Activated CD4-positive, CD25-positive, alpha-beta regulatory T cell treated with anti-CD3 and anti-CD28 coated beads, Interleukin-2, amount 50 U/mL, for 16 hours (primary cell): Measurements from ENCODE around the gene OR2AG2.
"Not testable (repeated sequence)": the region's sequence is repeated elsewhere in the genome, so short reads cannot be mapped to it uniquely, and the experiment has no call there.

Experiments
- DNase-seq: peaks from one replicate; pipeline ENCODE4 v3.0.0-alpha.2; 2020; ENCODE audit warnings: low read depth, low spot score

Gene OR2AG2, protein sequence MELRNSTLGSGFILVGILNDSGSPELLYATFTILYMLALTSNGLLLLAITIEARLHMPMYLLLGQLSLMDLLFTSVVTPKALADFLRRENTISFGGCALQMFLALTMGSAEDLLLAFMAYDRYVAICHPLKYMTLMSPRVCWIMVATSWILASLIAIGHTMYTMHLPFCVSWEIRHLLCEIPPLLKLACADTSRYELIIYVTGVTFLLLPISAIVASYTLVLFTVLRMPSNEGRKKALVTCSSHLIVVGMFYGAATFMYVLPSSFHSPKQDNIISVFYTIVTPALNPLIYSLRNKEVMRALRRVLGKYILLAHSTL

DNA sequence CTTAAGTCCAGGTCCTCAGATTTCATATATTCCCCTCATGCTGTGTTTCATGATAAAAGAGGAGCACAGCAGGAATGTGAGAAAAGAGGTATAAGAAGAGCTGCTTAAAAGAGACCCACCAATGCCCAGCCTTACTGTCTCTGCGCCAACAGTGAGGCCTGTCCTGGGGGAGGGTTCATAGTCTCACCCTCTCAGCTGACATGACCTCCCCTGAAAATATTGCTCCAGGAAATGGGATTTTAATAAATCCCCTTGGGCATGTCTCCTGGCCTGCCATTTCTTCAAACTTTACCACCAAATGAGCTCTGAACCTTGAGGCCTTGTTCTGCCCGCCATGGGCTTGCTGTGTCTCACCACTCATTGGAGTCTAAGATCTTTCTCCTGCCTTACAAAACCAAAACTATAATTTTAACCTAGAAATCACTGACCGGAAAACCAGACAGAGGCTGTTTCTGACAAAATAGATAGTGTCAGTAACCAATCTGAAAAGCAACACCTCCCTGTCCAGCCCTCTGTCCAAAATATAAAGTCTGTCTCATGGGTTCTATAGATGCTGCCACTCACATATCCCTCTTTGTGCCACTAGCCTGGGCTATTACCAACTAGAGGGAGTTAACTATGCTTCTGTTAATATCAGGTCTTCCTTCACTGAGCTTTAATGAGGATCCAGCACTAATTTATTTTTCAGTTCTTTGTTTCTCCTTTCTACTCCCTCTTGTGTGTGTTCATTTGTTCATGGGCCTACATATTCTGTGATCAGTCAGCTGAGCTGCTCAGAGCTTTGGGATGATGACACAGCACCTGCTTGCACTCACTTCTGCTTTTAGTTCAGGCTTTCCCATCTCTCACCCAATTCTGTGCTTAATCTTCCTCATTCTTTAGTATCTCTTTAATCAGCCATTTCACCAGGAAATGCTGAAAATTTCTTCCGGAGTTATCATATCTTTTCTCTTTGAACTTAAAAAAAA lies at the start of gene OR2AG2:
Gene OR2AG2, minus strand, starts transcription at position 51 of the 968 bp plus-strand sequence. CDS start 3,019 bp downstream, outside the sequence.
- DNase-seq: no peak

DNA sequence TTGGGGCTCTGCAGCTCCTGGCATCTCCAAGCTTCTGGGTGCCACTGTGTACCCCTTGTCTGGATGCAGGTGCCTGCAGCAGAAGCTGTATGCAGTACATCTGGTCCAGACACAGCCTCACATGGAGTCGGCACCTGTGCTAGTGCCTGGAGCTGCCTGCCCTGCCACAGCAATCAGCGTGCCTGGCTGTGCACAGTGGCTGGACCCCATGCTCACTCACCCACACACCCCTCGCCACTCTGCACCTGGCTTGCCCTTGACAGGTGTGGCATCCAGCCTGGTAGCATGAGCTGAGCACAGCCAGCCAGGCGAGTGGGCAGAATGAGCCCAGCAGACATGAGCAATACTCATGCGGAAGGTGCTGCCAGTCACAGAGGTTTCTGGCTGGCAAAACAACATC lies 47.2 kb upstream of the OR2AG2 start:
- DNase-seq: no peak

DNA sequence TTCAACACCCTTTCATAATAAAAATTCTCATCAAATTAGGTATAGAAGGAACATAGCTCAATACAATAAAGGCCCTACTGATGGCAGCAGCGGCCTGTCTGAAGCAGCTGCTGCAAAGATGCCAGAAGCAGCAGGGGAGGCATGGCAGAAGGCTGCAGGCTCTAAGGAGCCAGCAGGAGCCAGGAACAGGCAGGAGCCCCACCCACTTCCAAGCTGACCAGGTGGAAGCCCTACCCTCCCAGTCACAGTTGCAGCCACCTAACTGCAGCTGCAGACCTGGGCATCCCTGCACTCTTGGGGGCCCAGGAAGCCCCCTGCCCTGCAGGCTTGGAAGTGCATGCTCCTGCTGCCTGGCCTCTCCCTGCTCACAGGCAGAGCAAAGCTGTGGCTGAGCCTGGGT lies 45.9 kb upstream of the OR2AG2 start:
- DNase-seq: no peak

DNA sequence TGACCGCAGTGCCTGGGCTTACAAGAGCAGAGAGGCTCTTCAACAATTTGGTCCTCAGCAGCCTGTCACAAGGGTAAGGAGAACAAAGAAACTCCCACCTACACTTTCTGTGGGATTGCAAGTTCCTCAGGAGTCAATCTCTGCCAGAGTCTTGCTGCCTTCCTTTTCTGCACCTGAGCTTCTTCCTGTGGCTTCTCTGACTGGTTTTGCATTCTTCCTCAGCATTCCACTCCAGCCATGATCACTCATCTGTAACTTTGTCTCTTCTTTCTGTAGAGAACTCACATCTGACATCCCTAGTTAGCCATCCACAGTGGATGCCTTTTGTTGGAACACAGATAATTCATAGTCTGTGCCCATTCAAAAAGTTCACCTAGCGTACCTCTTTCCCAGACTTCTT lies 41.9 kb upstream of the OR2AG2 start:
- no peak for DNase-seq

DNA sequence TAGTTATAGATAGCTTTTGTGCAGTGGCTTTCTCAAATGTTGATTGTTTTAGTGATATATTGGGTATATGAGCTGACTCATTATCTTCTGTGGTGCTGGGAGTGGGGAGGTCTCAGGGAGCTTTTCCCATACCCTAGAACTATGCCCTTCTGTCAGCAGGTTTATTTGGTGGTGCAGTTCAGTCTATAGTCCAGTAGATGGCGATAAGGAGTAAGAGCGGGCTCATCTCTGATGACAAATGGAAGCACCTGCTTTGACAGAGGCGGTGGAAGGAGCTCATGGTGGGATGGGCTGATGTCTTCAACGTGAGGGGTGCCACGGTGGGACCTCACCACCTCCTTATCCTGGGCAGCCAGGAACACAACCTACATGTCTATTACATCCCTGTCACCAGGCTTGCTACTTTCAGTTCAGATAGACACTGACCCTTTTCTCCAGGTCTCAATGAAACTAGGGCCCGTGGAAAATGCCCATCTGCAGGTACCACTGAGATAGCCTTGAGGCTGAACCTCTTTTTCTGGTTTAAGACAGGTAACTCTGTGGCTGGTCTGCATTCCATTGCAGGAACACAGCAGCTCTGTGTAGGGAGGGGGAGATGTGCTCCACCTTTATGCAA lies 40.7 kb upstream of the OR2AG2 start:
- DNase-seq: no peak

DNA sequence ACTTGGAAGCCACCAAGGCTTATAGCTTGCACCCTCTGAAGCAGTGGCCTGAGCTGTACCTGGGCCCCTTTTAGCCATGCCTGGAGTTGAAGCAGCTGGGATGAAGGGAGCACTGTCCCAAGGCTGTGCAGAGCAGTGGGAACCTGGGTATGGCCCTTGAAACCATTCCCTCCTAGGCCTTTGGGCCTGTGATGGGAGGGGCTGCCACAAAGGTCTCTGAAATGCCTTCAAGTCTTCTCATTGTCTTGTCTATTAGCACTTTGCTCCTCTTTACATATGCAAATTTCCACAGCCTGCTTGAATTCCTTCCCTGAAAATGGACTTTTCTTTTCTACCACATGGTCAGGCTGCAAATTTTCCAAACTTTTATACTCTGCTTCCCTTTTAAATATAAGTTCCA lies 29.3 kb upstream of the OR2AG2 start:
- DNase-seq: not testable (repeated sequence)

DNA sequence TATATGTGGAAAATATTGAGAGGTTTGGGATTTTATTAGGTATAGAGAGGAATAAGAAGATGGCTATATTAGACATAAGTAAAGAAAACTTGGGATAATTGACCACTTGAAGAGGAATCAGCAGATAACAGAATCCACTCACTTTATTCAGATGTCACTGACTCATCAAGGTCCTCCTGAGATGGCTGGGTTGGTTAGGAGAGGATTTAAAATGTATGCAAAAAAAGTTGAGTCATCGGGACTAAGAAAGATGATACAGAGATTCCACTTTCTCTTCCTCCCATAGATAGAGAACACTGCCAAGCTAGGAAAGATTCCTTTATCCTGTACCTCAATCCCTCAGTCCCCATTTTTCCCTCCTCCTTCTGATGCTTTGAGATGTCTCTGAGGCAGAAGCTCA lies 27.6 kb upstream of the OR2AG2 start, which contains the start of gene OR6A2:
Gene OR6A2, minus strand, starts transcription at position 288 of the 400 bp plus-strand sequence. CDS start 3,981 bp downstream, outside the sequence.
- DNase-seq: no peak

DNA sequence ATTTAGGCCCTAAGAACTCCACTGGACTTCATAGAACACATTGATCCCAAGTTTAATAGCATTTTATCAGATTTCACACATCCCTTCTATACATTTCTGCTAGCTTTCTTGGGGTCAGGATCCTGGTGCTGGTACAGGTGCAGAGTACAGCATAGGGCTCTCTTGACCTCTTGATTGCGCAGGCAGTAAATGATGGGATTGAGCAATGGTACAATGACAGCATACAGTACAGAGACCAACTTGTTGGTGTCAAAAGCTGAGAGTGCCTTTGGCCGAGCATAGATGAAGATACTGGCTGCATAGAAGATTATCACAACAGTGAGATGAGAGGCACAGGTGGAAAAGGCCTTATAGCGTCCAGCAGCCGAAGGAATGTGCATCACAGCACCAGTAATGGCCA lies 22.9 kb upstream of the OR2AG2 start:
- no peak for DNase-seq

DNA sequence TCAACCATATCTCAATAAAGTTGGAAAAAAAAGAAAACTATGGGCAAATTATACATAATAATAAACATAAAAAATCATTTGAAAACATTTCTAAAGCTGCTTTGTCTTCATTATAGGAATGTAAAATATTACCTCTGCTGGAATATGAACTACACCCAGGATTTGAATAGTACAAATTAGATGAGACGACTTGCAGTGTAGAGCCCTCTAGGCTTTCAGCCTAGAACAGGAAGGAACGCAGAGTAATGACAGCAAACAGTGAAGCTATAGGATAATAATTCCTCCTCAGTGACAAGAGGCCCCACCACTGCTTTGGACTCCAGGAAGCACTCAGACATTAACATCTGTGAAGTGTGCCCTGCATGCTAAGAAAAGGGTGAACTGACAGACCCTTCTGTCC lies 18.8 kb upstream of the OR2AG2 start:
- DNase-seq: no peak

DNA sequence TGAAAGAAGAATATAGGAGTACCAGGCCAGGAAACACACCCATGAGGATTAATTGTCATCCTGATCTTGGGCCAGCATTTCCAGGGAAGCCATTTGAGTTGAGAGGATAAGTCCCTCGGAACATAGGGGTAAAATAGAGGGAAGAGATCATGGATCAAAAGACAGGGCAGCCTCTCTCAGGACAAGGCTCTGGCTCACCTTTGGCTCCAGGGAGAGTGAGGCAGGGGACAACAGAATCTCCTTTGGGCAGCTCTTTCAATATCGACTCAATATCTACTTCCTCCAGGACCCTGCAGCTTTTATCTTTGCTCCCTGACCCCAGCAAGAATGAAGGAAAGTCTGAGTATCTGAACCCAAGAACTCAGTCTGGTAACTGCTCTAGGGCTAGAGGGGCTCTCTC lies 10.9 kb upstream of the OR2AG2 start, which contains the start of gene OR2AG1:
Gene OR2AG1, plus strand, starts transcription at position 301 of the 400 bp plus-strand sequence. CDS start 2,018 bp downstream, outside the sequence.
- DNase-seq: no peak

DNA sequence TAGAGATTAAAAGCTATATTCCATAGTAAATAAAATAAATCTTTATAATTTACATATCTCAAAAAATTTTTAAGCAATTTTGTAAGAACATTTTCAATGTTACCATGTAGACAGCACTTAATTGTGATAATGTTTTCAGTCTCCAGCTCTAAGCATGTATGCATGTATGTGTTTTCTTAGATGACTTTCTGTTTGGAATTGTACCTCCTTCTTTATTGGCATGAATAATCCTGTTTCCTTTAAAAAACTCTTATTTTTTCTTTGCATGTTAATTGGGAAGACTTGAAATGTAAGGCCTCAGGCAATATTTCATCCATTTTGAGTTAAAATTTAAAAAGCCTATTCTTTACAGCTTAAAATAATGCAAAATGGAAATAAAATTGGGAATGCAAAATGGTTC lies 9.1 kb upstream of the OR2AG2 start:
- no peak for DNase-seq

DNA sequence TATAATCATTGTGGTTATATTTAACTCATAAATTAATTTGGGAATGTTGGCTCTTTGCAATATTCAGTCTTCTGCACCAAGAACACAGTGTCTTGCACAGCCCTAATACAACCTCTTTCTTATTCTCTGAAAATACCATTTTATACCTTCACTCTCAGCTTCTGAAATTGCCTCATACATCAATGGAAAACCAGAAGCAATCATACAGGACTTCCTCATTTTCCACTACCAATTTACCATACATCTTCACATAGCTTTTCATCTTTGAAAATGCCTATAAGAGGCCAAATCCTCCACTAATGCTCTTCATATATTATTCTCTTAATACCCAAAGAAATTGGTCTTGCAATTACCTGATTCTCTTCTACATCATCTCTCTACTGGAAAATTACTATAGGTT lies 6.7 kb upstream of the OR2AG2 start:
- DNase-seq: no peak

DNA sequence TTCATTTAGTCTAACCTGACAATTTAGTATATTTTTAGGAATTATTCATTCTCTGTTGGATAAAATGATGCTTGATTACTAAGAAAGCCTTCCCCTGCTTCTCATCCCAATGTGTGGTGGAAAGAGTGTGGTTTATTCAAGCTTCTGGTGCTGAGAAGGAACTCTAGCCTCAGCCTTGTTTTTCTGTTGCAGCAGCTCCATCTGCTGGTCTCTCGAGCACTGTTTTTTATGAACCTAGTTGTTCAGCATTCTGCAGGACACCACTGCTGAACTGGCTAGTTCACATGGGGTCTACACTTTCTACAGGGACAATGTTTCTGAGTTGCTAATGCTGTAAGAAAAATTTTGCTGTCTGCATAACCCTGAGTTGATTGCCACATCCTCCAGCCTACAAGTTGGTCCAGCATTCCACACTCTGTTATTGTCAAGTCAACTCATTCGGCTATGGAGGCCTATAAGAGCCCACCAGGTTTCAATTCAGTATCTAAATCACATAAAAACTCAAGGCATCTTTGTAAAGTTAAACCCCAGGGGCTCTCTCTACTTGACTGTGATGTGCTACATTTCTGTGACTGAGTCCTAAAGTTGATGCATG lies 14.3 kb downstream of the OR2AG2 start:
- peak; percentile 40 for DNase-seq

DNA sequence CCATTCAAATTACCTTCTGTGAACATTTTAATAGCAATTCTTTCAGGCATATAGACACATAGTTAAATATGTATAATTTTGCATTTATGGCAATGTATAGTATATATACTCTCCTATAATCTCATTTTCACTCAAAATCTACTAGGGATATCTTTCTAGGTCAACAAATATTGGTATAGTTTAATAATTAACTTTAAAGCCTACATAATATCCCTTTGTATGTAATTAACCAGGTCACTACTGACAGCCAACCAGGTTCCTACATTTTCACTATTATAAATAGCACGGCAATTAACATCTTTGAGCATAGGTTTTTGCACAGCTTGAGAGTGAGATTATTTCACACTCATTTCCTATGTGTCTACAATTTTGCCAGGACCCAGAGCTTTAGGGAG lies 15.8 kb downstream of the OR2AG2 start:
- no peak for DNase-seq

DNA sequence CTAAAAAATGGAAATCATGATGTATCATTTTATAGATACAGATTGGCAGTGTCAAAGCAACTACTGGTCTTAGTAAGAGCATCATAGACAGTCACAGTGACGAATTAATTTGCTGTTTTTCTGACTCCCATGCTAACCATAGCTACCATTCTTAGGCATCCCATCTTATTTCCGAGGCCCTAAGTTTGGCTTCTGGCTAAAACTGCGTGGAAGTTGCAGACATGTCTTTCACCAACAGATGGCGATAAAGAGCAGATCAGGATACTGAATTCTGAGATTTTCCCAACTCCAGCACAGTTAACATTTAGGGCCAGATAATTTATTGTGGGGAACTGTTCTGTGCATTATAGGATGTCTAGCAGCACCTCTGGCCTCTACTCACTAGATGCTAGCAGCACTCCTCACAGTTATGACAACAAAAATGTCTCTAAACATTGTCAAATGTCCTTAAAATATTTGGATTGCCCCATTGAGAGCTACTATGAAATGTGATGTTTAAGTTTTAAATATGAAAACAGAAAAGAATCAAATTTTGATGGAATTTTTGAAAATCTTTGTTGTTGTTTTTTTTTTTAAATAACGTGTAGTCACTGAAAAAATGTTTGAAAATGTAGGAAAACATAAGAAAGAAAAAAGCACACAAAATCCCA lies 16.3 kb downstream of the OR2AG2 start:
- DNase-seq: no peak

DNA sequence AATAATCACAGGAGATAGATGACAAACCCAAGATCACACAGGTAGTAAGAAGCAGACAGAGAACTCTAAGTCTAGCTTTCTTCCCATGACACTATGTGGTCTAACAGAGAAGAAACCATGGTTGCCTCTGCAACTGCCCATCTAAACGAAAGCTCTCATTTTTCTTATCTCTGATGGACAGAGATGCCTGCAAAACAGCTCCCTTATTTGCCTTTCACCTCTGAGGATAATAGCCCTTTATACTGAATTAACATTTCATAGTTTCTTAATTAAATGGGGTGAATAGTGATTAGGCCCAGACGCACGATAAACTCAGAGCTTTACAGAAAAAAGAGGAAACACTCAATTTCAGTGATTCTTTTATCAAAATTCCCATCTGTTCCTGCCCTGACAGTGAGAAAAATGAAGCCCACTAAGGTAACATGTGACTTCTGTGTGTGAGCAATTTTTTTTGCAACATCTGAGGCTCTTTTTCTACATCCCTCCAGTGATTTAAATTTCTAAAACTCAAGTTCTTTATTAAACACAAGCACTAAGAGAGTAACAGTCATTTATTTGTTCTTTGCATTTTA lies 24.6 kb downstream of the OR2AG2 start:
- no peak for DNase-seq

DNA sequence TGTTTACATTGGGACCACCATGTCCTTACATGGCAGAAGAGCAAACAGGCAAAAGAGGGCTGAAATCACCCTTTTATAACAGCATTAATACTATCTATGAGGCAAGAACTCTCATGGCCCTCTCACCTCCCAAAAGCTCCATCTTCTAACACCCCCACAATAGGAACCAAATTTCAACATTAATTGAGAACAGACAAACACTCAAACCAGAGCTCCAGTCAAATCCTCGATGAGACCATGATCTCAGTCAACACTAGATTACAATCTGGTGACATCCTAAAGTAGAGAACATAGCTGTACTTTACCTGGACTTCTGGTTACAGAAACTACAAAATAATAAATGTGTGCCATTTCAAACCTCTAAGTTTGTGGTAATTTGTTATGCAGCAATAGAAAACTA lies 25.1 kb downstream of the OR2AG2 start:
- DNase-seq: no peak

DNA sequence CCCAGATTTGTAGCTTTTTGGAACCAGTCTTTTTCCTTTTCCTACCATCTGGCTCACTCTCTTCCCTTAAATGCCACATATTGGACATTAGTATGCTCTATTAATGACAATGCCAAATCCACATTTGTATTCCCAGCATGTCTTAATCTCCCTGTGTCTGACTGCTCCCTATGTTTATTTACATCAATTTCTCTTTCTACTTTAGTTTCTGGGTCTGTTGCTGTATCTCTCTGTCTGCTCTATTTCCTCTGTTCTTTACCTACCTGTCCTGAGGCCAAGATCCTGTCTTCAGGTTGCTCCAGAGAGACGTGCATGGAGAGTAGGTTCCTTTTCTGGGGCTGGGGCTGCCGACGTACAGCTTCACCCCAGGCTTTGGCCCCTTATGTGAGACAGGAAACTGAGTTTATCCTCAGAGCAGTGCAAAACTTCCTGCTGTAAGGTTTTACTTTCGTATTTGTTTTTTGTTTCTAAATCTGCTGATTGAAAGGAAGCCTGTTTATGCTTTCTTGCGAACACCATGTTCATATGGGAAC lies 25.6 kb downstream of the OR2AG2 start:
- no peak for DNase-seq

DNA sequence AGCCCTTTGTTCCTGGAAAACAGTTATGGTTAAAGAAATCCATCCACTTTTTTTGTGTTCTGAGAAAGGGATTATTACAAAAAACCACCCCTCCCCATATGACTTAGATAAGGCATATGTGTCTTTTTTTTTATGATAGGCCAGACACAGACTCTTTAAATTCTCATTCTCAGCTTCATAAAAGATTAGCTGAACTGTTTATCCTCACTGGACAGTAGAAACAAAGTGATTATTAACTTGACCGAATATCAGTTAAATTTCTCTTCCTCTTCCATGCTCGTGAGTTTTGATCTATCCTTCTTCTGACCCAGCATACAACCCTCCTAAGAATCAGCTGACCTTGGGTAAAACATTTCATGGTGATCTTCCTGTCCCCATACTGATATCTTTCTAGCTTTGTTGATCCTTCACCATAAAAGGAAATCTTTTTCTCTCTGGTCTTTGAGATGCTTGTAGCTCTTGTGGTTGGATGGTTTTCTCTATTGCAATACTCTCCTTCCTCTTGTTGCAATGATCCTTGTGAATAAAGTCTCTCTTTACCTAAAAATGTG lies 26.2 kb downstream of the OR2AG2 start:
- no peak for DNase-seq

DNA sequence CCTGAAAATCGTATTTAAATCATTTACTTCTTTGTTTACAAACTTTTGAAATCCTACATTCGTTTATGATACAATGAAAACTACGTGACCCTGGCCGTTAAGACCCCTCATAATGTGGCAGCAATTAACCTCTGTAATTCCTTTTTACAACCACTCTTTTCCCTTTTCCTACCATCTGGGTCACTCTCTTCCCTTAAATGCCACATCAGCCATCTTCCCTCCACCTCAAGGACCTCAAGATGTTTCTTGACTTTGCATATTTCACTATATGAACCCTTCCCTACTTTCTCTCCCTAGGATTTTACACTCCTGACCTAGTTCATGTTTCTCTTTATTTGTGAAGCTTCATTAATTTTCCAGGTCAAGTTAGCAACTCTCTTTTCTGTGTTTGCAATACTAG lies 26.8 kb downstream of the OR2AG2 start:
- no peak for DNase-seq
